PC-9 (cell line): ENCODE results near the gene CROCC2.

Experiments used
- EZH2 ChIP-seq: fragments of 200-600 bp; sonication (generic); IDR thresholded peaks from 2 replicates; pipeline ENCODE4 v1.8.0; 2017; ENCODE audit warnings: antibody characterized with exemption, low read depth
- TF ChIP-seq, protein P1 (sequence below): fragments of 200-600 bp; sonication (generic); conservative IDR thresholded peaks from 2 replicates; pipeline ENCODE4 v1.6.1; 2017; ENCODE audit warnings: mixed run types, antibody characterized with exemption, mild to moderate bottlenecking, moderate library complexity

DNA sequence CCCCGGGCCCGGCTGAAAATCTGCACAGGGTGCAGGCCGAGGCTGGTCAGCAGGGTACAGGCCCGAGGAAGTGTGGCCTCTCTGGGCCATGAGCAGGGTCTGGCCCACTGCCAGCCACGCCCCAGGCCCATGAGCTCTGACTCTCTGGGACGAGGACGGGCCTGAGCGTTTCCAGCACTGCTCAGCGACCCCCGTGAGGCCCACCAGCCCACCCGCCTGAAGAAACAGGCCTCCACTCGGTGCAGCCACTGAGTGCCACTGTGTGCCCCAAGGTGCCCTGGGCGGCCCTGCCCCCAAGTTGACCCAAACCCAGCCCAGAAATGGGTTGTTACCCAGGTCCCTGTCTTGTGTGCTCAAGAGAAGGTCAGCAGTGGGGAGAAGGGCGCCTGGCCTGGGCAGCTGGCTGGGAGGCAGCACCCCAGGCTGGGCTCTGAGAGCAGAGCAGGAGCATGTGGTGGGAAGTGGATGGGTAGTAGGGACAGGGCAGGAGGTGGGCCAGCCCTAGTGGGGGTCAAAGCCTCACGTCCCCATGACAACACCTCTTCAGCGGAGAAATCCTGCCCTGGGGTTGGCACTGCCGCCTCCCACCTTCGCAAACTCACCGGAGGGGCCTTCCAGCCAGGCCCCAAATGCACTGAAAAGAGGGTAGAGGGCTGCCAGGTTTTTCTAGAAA lies 90.2 kb downstream of the CROCC2 start:
- TF ChIP-seq, protein P1, sequence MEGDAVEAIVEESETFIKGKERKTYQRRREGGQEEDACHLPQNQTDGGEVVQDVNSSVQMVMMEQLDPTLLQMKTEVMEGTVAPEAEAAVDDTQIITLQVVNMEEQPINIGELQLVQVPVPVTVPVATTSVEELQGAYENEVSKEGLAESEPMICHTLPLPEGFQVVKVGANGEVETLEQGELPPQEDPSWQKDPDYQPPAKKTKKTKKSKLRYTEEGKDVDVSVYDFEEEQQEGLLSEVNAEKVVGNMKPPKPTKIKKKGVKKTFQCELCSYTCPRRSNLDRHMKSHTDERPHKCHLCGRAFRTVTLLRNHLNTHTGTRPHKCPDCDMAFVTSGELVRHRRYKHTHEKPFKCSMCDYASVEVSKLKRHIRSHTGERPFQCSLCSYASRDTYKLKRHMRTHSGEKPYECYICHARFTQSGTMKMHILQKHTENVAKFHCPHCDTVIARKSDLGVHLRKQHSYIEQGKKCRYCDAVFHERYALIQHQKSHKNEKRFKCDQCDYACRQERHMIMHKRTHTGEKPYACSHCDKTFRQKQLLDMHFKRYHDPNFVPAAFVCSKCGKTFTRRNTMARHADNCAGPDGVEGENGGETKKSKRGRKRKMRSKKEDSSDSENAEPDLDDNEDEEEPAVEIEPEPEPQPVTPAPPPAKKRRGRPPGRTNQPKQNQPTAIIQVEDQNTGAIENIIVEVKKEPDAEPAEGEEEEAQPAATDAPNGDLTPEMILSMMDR = no peak
- no peak for TF ChIP-seq EZH2
